HG02981 (cell line): Measurements from ENCODE around the gene SREK1IP1.
"Not testable (repeated sequence)": the region's sequence is repeated elsewhere in the genome, so short reads cannot be mapped to it uniquely, and the experiment has no call there.

Experiments used
- ATAC-seq: cut with Tn5 transposase; IDR thresholded peaks from one replicate; pipeline ENCODE4 v1.9.1; 2021; ENCODE audit warnings: mild to moderate bottlenecking, moderate library complexity; ENCODE audit not compliant: unreplicated experiment

Gene SREK1IP1

GRCh38 chr5:64765804-64766504, 2.5 kb downstream of the SREK1IP1 start:
- no peak for ATAC-seq

- no peak for ATAC-seq
These were observed 4.5 kb downstream of the SREK1IP1 start for GRCh38 chr5:64763948-64764503.

- ATAC-seq = no peak
These were observed 8.4 kb downstream of the SREK1IP1 start for GRCh38 chr5:64759960-64760660.

GRCh38 chr5:64758901-64759300, 9.6 kb downstream of the SREK1IP1 start:
- ATAC-seq = no peak

GRCh38 chr5:64754066-64754465, 14.4 kb downstream of the SREK1IP1 start:
- no peak for ATAC-seq

GRCh38 chr5:64749385-64749784, 19.1 kb downstream of the SREK1IP1 start:
- ATAC-seq = no peak

GRCh38 chr5:64746446-64746845, 22.0 kb downstream of the SREK1IP1 start:
- ATAC-seq = no peak

GRCh38 chr5:64744914-64745313, 23.6 kb downstream of the SREK1IP1 start:
- ATAC-seq = no peak

- no peak for ATAC-seq
These were observed 25.7 kb downstream of the SREK1IP1 start for GRCh38 chr5:64742821-64743220.

- ATAC-seq = no peak
These were observed 26.1 kb downstream of the SREK1IP1 start for GRCh38 chr5:64742411-64742810.

- no peak for ATAC-seq
These were observed 41.3 kb downstream of the SREK1IP1 start for GRCh38 chr5:64727150-64727549.

GRCh38 chr5:64722588-64722987, 45.9 kb downstream of the SREK1IP1 start:
- no peak for ATAC-seq

- ATAC-seq = not testable (repeated sequence)
These were observed 54.0 kb downstream of the SREK1IP1 start for GRCh38 chr5:64714495-64714894.

- ATAC-seq = no peak
These were observed 61.3 kb downstream of the SREK1IP1 start for GRCh38 chr5:64707191-64707590.

- not testable (repeated sequence) for ATAC-seq
These were observed 62.4 kb downstream of the SREK1IP1 start for GRCh38 chr5:64706074-64706473.

GRCh38 chr5:64700765-64701164, 67.7 kb downstream of the SREK1IP1 start:
- no peak for ATAC-seq

GRCh38 chr5:64696414-64696813, 72.1 kb downstream of the SREK1IP1 start:
- not testable (repeated sequence) for ATAC-seq

- ATAC-seq = no peak
These were observed 74.9 kb downstream of the SREK1IP1 start for GRCh38 chr5:64693636-64694035.

- no peak for ATAC-seq
These were observed 77.2 kb downstream of the SREK1IP1 start for GRCh38 chr5:64691291-64691690.

GRCh38 chr5:64690417-64691151, 77.9 kb downstream of the SREK1IP1 start, which contains the start of gene SHISAL2B:
SHISAL2B (plus strand) TSS chr5:64690503; CDS start chr5:64690624, 121 bp downstream.
- ATAC-seq = no peak

- no peak for ATAC-seq
These were observed 78.4 kb downstream of the SREK1IP1 start for GRCh38 chr5:64690104-64690416.
